NCI-H1105 treated with DMSO at 0.1 percent for 48 hours (cell line): ENCODE results near the gene GRID1.
A peak's percentile ranks its signal among the peaks of the same experiment; 100 is the strongest.

Experiments used
- DNase-seq: peaks from one replicate; lab custom pipeline; 2025; lab: John Stamatoyannopoulos, UW

GRID1 gene

DNA sequence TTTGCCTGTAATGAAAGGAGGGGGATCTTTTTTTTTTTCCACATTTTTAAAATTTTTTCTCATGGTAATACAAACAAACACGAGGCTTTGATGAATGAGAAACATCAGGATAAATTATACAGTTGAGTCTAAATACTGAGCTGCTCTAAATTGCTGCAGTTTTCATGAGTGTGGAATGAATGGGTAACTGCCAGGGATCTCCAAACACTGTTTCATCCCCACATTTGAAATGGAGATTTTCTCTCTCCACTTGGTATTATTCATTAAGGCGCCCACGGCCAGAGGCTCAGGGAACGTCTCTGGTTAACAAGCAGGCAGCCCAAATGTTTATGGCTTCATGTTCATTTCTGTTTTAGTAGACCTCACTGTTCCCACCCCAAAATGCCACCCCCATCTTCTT is 717.1 kb downstream of the GRID1 start:
- no peak for DNase-seq

DNA sequence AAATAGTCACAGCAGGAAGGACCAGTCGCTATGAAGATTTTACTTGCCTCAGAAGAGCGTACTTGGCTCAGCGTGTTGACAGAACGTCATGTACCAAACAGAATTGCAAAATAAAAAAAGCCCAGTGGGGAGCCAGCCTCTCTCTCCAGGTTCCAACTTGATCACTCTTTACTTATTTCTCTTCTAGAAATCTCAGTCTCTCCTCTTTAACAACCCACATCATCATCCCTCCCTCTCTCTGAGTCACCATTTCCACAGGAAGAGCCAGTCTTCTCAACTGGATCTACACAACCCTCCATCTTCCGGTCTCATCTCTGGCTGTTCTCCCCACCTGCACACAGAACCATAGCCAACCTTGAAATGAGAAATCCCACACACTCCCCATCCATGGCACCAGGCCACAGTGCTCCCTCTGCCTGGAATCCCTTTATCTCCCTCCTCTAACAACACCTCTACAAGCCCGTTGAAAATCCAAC is 718.3 kb downstream of the GRID1 start:
- DNase-seq, result no peak

DNA sequence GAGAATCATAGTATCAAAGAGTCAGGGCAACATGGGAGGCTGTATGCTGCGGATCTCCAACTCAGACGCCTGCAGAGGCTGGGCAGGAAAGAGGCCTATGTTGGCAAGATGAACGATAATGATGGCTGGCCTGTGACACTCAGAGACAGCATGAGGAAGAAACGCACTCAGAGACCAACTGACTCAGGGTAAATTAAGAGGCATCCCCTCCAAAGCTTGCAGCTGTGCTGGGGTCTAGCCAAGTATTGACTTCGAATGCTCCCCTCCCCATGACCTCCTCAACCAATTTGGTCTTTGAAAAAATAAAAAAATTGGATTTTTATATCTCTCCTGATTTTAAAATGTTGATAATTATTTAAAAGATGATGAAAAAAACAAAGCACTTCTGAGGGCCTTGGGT is 718.9 kb downstream of the GRID1 start:
- no peak for DNase-seq

DNA sequence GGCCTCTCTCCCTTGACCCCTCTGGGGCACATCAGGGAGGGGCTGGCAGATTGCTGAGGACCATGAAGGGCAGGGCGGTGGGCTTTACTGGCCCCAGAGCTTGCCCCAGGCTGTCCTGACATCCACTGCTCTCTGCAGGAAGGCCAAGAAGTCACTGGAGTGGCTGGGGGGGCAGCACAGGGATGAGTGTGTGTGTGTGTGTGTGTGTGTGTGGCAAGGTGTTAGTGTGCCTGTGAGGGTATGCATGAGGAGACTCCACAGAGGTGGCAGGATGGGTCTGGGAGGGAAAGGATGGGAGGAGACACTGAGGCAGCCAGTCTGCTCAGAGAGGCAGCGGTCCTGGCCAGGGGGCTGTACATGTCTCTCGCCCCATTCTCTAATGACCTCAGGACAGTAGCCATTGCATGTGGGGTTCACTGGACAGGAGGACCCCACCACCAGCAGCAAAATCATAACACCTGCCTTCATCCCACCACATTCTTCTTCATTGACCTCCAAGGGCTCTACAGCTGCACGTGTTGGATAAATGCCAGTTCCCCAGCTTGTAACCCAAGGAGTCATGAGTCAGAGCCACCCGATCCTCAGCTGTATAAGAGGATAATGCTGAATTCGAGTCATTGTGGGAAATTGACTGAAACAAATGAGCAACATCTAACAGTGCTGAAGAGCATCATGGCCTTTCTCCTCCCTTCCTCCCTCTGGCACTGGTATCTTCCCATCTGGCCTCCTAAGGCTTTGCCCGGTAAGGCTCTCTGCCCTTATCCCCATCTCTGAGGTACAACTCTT is 720.5 kb downstream of the GRID1 start:
- no peak for DNase-seq

DNA sequence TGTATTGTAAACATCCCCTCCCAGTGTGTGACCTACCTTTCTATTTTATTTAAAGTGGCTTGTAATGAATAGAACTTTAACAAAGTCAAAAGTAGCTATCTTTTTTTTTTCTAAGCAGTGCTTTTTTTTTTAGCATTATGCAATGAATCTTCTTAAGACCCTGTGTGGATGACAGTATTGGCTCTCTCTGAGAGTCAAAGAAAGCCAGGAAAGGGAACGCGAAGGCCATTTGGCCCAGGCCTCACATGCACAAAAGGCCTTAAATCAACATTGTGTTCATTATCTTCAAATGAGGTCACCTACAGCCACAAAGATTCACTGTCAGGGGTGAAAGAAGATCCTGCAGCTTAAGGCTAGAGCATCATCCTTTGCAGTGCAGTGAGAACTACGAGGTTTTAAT is 721.5 kb downstream of the GRID1 start:
- no peak for DNase-seq

DNA sequence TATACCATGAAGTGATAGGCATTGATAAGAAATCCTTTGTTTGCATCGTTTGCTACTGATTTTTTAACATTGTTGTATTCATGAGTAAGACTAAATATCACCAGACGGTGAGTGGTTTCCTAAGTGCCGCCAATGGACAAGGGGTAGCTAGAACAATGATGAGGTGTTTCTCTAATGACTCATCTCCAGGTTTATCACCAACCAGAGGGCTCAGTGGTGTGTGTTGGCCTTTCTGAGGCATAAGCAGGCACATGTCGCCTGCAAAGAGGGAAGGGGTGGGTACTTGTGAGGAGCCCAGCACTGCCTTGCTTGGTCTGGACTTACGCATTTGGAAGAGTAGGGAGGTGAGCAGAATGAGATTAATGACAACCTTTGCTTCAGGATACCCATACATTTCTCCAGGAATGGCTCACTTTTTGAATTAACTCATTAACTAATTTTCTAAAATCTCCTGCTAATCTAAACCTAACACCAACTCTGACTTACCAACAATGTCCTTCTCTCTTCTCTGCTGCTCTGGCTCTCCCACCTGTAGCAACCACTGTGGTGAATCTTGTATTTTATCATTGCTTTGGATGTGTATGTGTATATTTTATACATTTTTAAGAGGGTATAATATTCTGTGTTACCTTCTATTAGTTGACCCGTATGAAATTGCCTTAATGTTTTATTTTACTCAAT is 722.6 kb downstream of the GRID1 start:
- no peak for DNase-seq

DNA sequence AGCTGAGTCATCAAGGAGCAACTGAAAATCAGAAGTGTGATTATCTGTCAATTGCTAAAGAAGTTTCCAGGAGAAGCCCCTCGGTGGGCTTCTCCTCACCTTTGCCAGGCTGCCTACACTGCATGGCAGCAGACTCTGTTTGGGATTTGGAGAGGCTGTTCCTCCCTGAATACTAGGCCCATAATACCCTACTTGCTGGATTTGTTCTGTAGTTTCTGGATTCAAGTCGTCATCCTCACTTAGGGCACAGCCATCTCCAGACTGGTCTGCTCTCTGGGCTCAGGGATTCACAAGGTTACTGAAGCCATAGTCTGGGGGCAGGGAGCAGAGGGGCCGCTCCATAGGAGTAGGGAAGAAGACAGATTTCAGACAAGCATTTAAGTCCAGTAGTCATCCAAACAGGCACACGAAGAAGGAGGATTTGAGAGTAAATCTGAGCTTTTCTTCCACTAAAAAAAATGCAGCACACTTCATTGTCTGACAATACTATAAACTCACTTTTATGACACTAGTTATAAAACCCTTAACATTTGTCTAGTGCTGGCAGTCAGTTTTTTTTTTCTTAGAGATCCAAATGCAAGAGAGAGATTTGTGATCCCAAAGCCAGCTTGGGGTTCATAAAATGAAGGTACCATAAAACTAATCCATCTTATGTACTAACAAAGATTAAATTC is 723.3 kb downstream of the GRID1 start:
- DNase-seq, result no peak

DNA sequence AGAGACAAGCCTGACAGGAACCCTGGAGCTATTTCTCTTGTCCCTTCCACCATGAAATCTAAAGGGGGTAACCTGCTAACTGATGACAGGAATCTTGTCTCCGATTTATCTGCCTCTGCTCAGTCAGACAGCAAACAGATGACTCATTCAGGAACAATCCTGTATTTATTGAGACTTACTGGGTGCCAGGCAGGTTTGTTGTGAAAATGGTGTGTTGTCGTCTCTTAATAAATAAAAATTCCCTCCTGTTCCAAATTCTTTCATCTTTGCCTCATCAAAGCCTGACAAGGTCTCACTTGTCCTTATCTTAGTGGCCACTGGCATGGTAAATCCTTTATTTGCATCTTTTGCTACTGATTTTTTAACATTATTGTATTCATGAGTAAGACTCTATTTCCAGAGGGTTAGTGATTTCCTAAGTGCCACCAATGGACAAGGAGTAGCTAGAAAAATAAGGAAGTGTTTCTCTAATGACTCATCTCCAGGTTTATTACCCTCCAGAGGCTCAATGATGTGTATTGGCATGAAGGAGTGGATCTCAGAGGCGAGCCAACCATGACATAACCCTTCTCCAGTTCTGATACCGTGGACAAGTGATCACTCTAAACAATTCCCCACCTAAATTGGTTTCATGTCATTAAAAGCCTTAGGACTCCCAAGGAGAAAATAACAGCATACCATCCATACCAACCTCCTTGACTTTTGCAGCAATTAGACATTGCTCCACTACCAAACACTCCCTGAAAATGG is 724.0 kb downstream of the GRID1 start:
- no peak for DNase-seq

DNA sequence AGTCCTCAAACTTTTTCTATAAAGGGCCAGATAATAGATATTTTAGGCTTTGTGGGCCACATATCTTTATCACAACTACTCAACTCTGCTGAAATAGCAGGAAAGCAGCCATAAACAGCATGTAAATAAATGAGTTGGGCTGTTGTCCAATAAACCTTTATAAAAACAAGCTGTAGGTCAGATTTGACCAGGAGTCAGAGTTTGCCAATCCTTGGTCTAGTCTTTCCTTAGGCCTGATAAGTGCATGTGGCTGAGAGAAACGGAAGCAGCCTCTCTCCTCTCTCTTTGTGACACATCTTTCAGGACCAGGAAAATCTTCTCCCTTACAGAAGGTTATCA is 724.5 kb downstream of the GRID1 start:
- DNase-seq, result no peak

DNA sequence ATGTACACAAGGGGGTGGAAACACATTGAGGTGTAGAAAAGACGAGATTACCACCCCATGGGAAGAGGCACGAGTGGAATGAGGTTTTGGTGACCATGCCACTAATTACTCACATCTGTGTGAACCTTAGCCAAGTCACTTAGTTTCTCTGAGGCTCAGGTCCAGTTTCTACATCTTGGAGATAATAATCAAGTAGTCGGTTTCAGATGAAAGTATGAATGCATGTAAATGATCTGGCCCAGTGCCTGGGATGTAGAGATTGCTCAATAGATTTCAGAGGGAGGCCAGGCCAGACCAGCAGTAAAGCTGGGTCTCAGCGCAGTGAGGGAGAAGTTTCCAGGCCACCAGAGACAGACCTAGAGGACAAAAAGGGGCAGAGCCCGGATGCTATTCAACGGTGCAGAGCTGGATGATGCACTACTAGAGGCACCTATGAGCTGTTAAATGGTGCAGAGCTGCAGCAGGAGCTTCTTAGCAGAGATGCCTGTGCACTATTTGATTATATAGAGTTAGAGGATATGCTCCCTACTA is 725.1 kb downstream of the GRID1 start:
- no peak for DNase-seq

DNA sequence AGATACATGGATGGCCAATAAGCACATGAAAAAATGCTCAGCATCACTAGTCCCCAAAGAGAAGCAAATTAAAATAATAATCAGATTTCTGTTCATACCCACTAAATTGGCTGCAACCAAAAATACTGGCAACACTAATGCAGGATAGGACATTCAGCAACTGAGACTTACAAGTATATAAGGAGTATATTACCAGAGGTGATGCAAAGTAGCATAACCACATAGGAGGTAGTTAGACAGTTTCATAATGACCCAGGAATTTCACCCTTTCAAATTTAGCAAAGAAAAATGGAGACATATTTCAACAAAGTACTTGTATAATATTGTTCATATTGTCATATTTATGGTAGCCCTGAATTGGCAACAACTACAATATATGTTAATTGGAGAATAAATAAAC is 727.8 kb downstream of the GRID1 start:
- no peak for DNase-seq

DNA sequence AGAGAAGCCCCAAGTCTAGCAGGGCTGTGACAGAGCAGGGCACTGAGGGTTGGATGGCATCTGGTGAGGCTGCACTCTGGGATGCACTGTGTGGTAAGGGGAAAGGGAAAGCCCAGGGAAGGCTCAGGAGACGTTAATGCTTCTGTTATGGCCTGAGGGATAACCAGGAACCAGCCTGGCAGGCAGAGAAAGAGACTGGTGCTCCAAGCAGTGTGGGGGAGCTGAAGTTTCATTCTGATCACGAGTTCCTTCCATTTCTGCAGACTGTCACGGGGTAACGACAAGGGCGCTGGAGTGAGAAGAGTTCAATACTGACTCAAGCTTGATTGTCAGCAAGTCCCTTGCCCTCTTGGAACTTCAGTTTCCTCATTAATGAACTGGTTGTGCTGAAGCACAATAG is 730.9 kb downstream of the GRID1 start:
- no peak for DNase-seq

DNA sequence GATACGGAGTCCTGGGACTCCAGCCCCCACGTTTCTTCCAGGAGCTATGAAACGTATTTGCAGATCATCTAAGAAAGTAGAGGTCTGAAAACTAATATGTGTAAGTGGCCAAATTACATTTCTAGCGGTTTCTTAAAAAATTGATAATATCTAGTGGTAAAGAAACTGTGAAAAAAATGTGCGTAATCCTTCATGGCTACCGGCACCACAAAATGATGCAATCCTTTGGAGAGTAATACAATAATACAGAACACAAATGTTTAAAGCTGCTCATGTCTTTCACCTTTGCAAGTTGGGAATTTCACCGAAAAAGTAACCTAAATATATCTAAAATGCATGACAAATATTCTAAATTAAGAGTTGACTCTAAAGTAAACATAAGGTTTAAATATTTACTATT is 742.1 kb downstream of the GRID1 start:
- no peak for DNase-seq

DNA sequence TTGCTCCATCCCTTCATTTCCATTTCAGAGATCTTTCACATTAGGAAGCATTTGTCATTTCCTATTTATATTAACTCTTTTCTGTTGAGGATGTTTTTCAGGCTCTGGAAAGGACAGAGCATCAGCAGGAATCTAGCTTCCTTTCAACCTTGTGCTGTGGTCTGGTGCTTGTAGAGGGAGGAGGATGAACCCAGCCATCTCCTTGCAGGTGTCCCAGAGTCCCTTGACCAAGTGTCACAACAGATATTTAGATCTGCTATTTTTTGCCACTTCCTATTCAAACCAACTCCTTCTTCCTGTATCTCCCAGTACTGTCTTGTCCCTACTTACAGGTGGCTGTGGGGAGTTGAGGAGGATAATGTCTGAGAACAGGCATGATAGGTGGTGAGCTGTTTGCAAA is 742.8 kb downstream of the GRID1 start:
- no peak for DNase-seq

DNA sequence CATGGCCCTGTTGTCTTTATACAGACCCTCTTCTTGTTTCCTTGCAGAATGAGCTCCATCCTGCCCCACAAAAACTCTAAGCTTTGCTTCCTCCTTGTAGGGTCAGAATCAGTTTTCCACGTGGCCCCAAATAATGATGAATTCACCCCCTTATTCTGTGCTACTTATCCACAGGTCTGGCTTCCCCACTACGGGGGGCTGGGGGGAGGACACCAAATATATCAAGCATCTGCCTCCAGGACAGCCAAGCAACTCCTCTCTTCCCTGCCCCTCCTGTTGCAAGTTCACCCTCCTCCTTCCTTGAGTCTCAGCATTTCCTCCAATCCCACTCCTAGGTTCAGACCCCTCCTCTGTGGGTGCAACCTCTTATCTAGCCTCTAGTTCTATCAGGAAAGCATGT is 743.3 kb downstream of the GRID1 start:
- DNase-seq, result no peak

DNA sequence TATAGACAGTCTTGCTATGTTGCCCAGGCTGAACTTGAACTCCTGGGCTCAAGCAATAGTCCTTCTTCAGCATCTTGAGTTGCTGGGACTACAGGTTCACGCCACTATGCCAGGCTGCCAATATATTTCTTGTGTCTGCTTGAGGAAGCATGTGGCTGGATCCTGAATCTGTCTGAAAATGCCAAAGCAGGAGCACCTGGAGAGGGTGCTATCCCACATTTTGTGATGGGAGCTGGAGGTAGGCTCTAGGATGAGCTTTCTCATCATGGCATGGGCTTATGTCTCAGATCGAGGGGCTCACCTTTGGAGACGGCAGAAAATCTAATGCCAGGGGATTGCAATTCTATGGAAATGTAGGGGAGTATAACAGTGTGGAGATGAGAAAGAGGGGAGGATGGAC is 744.2 kb downstream of the GRID1 start:
- no peak for DNase-seq

DNA sequence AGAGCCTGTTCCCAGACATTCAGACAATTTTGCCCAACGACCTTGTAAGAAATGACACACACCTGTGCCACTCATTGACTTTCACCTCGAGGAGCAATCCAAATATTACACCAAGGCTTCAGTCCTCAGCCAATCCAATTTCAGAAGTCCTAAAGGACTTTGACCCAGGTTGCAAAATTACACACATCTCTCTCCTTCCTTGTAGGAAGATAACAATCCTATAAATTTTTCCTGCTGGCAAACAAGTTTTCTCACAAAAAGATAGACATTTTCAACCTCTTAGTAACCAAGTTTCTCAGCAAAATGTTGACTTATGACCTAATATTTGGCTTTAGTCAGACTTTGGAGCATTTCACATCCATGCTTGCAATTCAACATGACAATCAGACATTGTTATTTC is 745.0 kb downstream of the GRID1 start:
- DNase-seq, result no peak

DNA sequence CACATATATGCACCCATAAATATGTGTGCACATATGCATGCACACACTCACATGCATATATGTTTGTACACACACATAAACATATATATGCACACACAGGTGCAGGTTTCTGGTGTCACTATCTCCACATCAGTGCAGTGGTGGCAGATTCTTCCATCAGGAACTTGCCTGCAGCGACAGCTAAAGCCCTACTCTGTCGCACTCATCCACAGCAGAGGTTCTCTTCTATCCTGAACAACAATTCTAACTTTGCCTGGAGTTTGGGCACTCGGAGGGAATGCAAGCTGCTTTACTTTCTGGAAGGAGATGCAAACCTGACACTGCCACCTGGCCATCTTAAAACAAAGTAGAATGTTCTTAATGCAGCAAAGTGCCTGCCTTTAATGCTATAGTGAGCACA is 745.8 kb downstream of the GRID1 start:
- no peak for DNase-seq

DNA sequence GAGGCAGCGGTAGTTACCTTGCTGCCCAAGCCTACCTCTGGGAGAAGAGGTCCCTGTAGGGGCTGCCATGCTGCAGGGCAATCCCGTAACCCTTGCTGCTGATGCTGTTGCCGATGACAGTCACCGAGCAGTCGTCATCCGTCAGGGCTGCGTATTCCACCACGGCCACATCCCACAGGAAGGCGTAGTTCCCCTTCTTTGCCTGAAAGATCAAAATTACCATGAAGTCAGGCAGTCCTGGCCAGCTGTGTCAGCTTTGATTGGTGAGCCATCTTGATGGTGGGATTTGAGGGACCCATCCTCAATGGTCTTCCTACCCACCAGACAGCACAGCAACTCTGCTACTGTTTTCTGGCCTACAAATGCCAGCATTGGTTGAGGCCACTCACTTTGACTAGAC is 746.8 kb downstream of the GRID1 start:
- DNase-seq, result no peak

DNA sequence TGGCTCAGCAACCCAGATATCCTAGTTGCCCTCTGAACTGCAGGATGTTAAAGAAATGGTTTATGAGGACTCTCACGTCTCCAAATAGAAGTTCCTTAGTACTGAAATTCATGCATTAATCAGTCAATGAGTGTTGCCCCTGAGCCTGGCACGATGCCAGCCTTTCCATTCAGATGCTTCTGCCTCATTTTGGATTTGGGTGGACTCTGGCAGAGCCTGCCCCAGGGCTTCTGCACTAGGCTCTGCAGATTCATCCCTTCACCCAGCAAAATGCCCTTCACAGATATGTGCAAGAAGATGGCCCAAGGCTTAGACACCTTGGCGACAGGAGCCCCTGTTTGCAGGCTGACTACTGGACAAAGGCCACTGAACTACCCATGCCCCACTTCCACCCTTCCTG is 747.8 kb downstream of the GRID1 start:
- peak; percentile 1 for DNase-seq

DNA sequence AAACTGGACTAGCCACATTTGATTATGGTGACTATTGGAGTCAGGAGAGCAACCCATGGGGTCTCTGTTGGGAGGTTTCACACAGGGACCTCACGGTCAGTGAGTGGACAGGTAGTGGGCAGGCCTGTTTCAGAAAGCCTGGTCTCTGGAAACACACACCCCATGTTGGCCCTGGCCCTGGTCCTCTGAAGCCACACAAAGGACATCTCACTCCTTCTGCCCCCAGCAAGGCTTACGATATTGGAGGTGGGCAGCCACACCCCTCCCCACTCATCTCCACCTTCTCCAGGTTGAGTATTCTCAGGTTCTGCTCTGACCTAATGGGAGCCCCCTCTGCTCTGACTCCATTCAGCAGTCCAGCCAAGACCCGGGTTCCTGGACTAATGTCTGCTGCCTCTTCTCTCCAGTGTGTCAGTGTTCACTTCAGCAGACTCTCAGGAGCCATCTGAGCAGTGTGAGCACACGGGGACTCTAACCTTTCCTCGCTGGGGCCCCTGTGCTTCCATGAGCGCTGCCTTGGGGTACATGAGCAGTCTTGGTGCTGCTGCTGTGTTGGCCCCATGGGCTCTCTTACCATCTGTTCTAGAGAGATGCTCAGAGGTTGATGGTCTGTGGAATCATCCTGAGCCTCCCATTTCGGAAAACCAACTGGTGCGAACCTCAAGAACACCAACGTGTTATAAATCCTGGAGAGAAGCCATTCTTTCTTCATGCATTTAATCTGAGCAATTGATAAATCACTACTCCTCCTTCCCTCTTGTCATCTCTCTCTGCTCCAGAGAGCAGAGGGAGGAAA is 748.6 kb downstream of the GRID1 start:
- no peak for DNase-seq

DNA sequence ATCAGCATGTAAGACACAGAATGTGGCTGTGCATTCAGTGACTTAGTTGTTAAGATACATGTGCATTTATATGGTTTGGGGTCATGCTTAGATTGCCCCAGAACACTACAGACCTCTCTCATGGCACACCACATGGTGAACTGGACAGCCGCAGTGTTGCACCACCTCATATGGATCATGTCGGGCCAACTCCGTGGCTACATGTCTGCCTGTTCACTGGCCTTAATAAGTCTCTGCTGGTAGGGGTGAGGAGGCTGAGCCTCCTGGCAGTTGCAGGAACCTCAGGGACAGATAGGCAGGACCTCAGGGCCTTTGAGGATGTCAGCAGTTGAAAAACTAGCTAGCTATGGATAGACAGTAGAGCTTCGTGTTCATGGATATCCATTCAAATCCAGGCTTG is 751.0 kb downstream of the GRID1 start:
- no peak for DNase-seq
